ENCODE data around the gene CFAP299.

Gene CFAP299

DNA sequence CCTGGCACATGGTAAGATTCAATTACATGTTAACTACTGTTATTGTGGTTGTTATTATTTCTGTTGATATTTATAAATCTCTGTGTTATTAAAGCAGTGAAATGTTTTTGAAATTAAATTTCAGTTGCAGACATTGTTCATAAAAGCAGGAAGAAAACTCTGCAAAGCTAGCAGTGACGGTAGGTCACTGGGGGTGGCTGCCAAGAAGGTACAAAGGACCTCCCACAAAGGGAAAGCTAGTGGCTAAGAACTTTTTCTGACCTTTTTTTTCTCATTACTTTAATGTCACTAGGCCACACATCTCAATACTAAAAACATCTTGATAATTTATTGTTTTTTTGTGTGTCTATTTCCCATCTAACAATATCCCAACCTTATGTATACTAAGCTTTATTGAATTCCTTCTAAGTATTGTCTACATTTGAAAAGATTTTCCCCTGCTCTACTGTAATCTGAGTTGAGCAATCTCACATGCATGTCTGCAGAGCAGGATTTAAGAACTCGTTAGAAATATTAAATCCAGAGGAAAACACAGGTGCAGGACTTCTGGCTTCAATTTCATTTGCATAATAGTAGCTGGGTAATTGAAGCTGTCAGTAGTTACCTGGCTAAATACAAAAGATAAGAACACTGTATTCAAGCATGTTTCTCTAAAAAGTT, 197.3 kb downstream of the CFAP299 start:
- no peak for DNase-seq

GRCh38 chr4:80535551-80535950, 200.0 kb downstream of the CFAP299 start:
- DNase-seq: no peak

- no peak for DNase-seq
Observed at GRCh38 chr4:80538276-80538926, 202.9 kb downstream of the CFAP299 start.

DNA sequence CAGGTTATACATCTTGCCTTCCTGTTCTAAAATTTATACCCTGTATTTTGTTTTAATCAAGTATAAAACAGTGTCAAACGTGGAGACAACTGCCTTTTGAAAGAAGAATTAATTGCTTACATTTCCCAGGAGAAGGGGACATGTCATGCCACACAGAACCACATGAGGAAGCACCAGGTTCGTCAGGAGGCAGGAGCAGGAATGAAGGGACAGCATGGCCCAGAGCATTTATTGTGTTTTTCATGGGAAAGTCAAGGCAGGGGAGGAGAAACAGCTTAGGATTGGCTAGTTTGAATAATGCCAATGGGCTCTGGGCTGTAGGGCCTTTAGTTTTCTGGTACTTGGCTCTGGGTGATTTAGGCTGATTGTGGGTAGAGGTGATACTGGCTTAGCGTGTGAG, 203.7 kb downstream of the CFAP299 start:
- no peak for DNase-seq

- DNase-seq: no peak
Observed at GRCh38 chr4:80540349-80540748, 204.8 kb downstream of the CFAP299 start.

DNA sequence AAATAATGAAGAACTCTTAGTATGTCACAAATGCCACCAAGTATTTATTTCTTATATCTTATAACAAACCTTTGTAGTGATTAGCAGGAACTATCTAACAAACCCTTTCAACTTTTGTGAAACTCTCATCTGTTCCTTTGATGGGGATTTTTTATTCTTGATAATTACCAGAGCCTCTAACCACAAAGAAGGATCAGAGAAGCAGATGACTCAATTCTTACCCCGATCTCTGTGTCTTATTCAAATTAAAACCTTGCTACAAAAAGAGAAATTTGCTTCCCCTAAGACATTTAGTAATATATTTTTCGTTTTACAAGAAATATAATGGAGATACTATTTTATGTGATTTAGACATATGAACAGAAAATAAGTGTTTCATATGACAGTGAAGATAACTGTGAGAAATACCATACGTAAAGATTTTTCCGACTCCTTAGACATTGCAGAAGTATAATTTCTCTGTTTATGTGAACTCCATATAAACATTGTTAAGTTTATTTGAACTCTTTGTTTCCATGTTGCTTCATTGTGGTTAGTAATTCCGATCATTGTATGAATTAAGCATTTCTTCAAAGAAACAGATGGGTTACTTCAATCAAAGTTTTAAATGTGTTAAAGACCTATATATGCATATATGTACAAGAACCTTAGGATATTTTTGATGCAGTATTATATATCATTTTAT, 205.4 kb downstream of the CFAP299 start:
- DNase-seq: no peak

GRCh38 chr4:80542747-80543146, 207.2 kb downstream of the CFAP299 start:
- DNase-seq: no peak

DNA sequence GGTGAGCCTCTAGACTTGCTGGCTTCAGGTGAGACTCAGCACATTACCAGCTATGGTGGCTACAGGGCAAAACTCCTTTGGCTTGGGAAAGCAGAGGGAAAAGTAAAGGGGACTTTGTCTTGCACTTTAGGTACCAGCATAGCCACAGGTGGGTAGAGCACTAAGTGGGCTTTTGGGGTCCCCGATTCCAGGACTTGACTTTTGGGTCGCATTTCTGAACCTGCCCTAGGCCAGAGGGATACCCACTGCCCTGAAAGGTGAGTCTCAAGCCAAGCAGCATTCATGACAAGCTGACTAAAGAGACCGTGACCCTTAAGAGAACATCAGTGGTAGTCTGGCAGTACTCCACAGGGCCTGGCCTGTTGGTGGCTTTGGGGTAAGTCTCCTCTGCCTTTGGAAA, 224.8 kb downstream of the CFAP299 start:
- DNase-seq: no peak

DNA sequence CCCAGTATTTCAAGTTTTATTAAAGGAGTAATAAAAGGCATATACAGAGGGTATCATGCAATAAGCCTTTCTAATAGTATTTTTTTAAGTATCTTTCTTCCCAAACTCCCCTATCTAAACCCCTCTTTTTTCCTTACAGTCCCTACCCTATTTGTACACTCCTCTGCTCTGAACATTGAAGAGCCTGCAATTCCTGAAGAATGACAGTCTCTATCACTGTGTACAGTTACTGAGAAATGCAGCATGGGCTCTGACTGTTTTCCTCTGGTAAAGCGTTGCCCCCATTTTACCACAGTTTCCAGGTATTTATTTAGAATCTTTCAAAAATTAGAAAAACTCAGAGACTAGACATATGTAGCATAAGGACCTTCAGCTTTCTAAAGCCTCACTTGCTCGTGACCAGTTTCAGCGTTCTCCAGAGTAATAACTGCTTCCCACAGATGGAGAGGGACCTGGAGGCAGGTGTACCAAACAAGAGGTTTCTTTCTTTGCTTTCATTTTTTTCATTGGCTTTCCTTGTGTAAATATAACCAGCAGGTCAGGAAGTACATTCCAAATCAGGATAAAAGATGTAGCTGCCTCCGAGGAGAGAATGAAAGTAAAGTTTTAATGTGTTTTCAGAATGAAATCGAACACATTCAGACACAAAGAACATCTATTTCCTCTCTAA, 230.8 kb downstream of the CFAP299 start:
- DNase-seq: no peak

- DNase-seq: no peak
Observed at GRCh38 chr4:80568891-80569290, 233.4 kb downstream of the CFAP299 start.

GRCh38 chr4:80576796-80577195, 241.3 kb downstream of the CFAP299 start:
- no peak for DNase-seq

- DNase-seq: no peak
Observed at GRCh38 chr4:80578001-80578400, 242.5 kb downstream of the CFAP299 start.

DNA sequence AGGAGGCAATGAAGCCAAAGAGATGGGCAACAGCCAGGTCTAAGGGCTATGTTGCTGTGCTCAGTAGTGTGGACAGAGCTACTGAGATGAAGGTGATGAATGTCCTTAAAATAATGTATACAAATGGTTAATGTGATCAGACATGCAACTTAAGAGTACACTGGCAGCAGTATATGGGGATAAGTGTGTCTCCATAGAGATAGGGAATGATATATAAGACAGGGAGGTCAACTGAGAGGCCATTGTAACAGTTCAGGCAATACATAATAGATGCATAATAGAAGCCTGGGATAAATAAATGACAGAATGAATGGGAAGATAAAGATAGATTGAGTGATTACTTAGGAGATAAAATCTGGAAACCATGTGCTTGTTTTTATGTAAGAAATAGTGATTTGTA, 250.0 kb downstream of the CFAP299 start:
- DNase-seq: no peak

DNA sequence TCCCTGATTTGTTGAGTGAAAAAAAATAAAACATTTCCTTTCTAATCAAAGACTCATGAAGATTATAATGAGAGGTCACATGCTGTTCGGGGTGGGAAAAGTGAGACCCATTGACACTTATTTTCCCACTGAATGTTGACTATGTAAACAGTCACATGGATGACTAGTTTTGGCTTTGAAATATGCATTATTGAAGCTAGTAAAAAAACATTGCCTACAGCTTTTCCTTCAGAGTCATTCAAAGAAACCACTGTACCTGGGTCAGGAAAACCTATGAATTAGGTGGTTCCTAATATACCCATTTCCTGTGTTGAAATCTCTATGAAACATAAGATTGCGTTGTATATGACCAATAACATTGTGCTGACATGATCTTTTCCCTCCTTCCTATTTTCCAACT, 251.2 kb downstream of the CFAP299 start:
- no peak for DNase-seq

DNA sequence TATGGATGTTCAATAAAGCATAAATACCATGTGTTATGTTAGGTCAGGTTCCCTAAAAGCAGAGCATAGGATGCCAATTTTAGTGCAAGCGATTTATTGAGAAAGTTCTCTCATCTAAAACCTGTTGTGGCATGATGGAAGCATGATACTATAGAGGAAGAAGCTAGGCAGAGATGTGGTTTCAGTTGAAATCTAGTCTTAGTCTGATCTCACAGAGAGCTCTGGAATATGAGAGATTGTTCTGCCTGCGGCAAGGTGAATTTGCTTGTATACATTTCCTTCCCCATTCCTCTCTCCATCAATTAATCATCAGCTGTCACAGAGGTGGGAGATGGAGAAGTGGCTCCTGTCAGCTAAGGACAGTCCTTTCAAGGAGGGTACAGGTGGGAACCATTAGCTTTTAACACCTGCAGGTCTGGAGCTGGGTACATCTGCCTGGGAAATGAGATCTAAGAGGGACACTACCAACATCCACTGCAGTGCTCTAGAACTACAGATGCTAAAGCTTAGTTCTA, 252.4 kb downstream of the CFAP299 start:
- no peak for DNase-seq

DNA sequence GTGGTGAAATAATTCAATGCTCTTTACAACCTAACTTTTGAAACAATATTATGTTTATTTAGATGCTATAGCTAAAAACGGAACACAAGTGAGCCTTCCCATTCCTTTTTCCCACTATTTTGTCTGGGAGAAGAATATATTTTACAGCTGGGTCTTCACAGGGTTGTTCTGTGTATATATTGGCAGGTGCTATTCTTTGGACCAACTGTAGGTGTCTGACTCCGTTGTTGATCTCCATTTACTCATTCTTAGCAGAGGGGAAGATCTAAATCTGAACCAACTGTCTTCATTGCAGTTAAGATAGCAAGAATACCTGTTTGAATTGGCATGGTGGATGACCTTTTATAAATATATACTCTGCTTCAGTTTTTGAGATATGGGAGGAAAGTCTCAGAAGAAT, 257.4 kb downstream of the CFAP299 start:
- DNase-seq: no peak

GRCh38 chr4:80594701-80595100, 259.2 kb downstream of the CFAP299 start:
- no peak for DNase-seq

DNA sequence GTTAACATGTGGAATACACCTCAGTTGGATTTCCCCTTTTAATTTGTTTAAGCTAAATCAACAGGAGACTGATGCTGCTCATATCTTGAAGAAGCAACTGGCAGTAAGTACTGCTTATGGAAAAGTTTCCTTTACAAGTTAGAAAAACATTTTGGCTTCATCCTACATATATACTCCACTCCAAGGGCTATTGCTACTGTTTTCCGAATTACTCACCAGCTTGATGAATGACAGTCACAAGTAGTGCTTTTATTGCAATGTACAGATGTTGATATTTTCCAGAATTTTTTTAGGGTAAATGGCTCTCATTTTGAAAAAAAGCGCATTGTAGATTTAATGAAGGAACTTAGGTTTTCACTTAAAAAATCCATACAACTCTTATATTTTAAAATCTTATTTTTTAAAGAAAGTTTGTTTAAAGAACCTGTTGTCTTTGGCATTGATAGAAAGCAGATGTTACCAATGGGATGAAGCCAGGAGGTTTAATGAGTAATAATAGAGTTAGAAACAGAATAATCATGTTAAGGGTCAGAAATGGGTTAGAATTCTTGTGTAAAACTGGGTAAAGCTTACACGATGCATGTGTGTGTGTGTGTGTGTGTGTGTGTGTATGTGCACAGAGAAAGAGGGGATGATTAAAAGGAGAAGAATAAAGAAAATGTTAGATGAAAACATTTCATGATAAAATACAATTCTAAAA, 272.9 kb downstream of the CFAP299 start:
- DNase-seq: no peak

GRCh38 chr4:80610199-80610598, 274.7 kb downstream of the CFAP299 start:
- DNase-seq: no peak

GRCh38 chr4:80610845-80611677, 275.5 kb downstream of the CFAP299 start:
- no peak for DNase-seq

DNA sequence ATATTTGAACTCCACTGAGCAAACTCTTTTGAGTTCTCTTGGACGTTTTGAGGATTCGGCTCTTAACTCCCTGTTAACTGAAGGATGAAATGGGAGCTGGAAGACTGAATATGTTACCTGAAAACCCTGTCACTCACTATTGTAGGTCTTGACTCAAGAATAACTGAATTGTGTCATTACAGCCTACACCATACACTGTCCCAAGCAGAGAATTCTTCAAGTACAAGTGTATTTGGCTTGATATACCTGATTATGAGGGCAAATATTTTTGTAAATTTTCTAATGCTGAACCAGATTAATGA, 276.1 kb downstream of the CFAP299 start:
- no peak for DNase-seq

DNA sequence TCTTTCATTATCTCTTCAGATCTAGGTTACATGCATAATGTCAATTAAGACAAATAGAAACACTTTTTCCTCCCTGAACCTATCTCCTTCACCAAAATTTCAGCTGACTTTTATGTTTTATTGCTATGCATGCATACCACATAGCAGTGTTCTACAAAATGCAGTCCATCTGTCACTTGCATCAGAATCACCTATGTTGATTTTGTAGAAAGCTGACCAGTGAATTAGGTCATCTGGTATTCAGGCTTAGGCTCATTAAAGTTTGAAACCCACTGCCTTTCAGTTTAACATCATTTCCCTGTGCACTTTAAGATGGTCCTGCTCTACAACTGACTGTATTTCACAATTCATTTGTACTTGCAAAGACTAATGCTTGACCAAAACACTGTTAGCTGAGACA, 277.9 kb downstream of the CFAP299 start:
- no peak for DNase-seq
